ENCODE data around the gene ZIC1.

Gene ZIC1

GRCh38 chr3:147383617-147384016 is 25.5 kb upstream of the ZIC1 start:
- peak in 2 of 3 experiments; percentile 21 to 45 for TF ChIP-seq CTCF (IDR thresholded peaks at IDR 0.05; ENCODE audit: unreplicated experiment in 3 of 3)
- Mint-ChIP-seq H3K4me3 (no peak overlapping the region), H3K27me3 (ENCODE audit: low read depth) (peaks cover 98% of the 10 kb centered on the region), H3K4me1 (peaks cover 7% of the 10 kb centered on the region), H3K36me3 (ENCODE audit: low read depth) (no peaks in the 10 kb centered on the region), H3K9me3 (peaks cover 3% of the 10 kb centered on the region), H3K27ac (no peak overlapping the region)

GRCh38 chr3:147384210-147385058 is 24.7 kb upstream of the ZIC1 start:
- peaks cover 3% of the 10 kb centered on the region for H3K9me3 Mint-ChIP-seq
- H3K27me3 Mint-ChIP-seq (ENCODE audit: low read depth): peaks cover 98% of the 10 kb centered on the region
- no peaks in the 10 kb centered on the region for H3K36me3 Mint-ChIP-seq (ENCODE audit: low read depth)
- peaks cover 14% of the 10 kb centered on the region for H3K4me1 Mint-ChIP-seq
- no peak overlapping the region for H3K4me3 Mint-ChIP-seq
- no peak overlapping the region for H3K27ac Mint-ChIP-seq
- TF ChIP-seq CTCF (IDR thresholded peaks at IDR 0.05; ENCODE audit: unreplicated experiment in 3 of 3): peak in 1 of 3 experiments; percentile 32

GRCh38 chr3:147385059-147386012 is 23.8 kb upstream of the ZIC1 start:
- H3K9me3 Mint-ChIP-seq: peaks cover 3% of the 10 kb centered on the region
- peaks cover 98% of the 10 kb centered on the region for H3K27me3 Mint-ChIP-seq (ENCODE audit: low read depth)

DNA sequence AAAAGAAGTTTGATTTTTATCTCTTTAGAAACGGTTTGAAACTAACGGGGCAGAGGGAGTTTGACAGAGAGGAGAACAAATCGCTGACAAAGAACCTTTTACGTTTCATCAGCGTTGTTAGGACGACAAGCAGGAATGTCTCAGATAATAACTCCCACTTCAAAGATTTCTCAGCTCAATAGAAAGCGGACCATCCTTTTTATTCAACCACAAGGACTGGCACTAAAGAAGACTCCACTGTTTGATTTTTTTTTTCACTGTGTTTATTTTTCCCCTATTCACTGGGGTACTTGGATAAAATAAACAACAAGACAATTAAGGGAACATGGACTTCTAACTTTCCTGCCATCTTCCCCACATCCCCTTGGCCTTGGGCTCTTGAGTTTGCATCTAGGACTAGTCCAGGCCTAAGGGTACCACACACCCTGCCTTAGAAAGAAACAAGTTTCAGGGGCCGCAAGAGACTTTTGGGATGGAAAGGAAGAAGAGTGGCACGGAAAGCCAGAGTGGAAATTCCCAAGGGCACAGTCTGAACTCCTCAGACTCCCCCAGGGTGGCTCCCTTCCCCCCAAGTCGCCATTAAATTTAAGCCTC is 21.8 kb upstream of the ZIC1 start:
- peaks cover 3% of the 10 kb centered on the region for H3K9me3 Mint-ChIP-seq
- H3K36me3 Mint-ChIP-seq (ENCODE audit: low read depth): no peaks in the 10 kb centered on the region
- H3K4me1 Mint-ChIP-seq: peaks cover 33% of the 10 kb centered on the region
- peaks cover 100% of the 10 kb centered on the region for H3K27me3 Mint-ChIP-seq (ENCODE audit: low read depth)
- no peak for TF ChIP-seq CTCF (IDR thresholded peaks at IDR 0.05; ENCODE audit: unreplicated experiment in 3 of 3)
- H3K4me3 Mint-ChIP-seq: peak overlapping the region in 1 of 3 experiments; percentile 12
- H3K27ac Mint-ChIP-seq: peak overlapping the region; percentile 32 to 95 (median 90)

More at GRCh38 chr3:147385059-147386012, 23.8 kb upstream of the ZIC1 start:
- H3K4me1 Mint-ChIP-seq: peaks cover 21% of the 10 kb centered on the region
- no peak overlapping the region for H3K4me3 Mint-ChIP-seq
- H3K36me3 Mint-ChIP-seq (ENCODE audit: low read depth): no peaks in the 10 kb centered on the region
- H3K27ac Mint-ChIP-seq: peak overlapping the region in 2 of 3 experiments; percentile 13 to 44
- TF ChIP-seq CTCF (IDR thresholded peaks at IDR 0.05; ENCODE audit: unreplicated experiment in 3 of 3): no peak

DNA sequence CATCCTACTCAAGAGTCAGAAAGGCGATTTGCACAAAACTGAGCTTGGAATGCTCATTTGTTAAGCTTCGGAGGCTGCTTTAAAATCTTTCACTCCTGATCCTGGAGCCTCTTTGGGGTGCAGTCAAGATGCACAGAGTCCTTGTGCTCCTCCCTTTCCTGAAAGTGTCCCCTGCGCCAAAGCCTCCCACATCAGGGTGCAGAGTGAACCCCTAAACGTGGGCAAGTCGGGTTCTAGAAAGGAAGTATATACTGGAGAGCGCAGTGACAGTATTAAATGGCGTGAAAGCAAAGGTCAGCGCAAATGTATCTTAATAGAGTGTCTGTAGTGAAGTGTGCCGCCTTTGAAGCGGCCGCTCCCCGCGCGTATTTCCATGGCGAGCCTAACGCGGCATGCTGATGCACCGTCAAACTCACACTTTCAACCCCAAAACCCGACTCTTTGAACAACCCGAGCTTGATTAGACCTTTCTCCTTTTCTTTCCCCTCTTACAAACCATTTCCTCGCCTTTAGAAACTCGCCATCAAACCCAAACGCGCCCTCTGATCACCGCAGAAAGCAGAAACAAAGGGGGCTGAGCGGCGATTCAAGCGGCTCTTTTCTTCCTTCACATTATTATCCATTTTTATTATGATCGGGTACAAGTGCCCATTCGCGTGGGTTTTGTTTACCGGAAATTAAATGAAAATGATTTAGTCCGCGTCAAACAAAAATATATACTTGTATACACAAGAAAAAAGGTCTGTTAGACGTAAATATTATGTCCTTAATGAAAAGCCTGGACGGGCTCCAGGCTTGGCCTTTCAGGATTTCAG is 21.1 kb upstream of the ZIC1 start:
- peaks cover 40% of the 10 kb centered on the region for H3K4me1 Mint-ChIP-seq
- H3K36me3 Mint-ChIP-seq (ENCODE audit: low read depth): no peaks in the 10 kb centered on the region
- peak overlapping the region; percentile 33 to 66 (median 62) for H3K4me3 Mint-ChIP-seq
- peak overlapping the region; percentile 32 to 95 (median 90) for H3K27ac Mint-ChIP-seq
- peaks cover 100% of the 10 kb centered on the region for H3K27me3 Mint-ChIP-seq (ENCODE audit: low read depth)
- TF ChIP-seq CTCF (IDR thresholded peaks at IDR 0.05; ENCODE audit: unreplicated experiment in 3 of 3): no peak
- peaks cover 3% of the 10 kb centered on the region for H3K9me3 Mint-ChIP-seq
